GM12875 (cell line): ENCODE results near the gene MOCS2.

Experiments used
- H3K4me3 ChIP-seq: one replicate; pipeline ENCODE4 v1.5.1; 2011; ENCODE audit warnings: low read depth, low read length, control low read depth
- TF ChIP-seq, protein P1 (sequence below): IDR thresholded peaks from 2 replicates; pipeline ENCODE4 v1.5.1; 2011; ENCODE audit warnings: low read depth, mild to moderate bottlenecking, control low read depth, inconsistent platforms, low read length, moderate library complexity, borderline replicate concordance; ENCODE audit not compliant: insufficient read depth

The MOCS2 gene

DNA sequence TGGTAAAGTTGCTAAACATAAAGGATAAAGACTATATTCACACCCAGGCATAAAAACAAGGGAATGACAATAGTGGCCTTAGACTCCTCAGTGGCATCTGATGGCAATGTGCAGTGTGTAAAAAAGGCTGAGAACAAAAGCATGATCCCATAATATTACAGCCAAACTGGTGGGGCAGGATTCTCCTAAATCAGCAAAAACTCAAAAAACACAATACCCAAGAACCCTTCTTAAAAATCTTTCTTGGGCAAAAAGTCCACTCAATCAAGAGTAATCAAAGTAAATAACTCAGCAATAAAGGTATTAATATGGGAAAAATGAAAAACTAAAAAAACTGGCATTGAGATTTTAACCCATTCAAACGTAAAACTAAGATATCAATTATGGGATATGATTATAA is 1.6 kb upstream of the MOCS2 start:
- TF ChIP-seq, protein P1, sequence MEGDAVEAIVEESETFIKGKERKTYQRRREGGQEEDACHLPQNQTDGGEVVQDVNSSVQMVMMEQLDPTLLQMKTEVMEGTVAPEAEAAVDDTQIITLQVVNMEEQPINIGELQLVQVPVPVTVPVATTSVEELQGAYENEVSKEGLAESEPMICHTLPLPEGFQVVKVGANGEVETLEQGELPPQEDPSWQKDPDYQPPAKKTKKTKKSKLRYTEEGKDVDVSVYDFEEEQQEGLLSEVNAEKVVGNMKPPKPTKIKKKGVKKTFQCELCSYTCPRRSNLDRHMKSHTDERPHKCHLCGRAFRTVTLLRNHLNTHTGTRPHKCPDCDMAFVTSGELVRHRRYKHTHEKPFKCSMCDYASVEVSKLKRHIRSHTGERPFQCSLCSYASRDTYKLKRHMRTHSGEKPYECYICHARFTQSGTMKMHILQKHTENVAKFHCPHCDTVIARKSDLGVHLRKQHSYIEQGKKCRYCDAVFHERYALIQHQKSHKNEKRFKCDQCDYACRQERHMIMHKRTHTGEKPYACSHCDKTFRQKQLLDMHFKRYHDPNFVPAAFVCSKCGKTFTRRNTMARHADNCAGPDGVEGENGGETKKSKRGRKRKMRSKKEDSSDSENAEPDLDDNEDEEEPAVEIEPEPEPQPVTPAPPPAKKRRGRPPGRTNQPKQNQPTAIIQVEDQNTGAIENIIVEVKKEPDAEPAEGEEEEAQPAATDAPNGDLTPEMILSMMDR = no peak
- H3K4me3 ChIP-seq = no peak overlapping the region

DNA sequence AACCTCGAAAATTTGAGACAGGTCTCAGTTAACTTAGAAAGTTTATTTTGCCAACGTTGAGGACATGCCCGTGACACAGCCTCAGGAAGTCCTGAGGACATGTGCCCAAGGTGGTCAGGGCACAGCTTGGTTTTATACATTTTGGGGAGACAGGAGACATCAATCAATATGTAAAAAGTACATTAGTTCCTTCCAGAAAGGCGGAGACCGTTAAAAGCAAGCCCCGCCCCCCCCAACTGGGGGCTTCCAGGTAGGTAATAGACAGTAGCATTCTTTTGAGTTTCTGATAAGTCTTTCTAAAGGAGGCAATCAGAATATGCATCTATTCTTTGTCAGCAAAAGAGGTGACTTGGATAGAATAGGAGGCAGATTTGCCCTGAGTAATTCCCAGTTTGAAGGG is 599 bp upstream of the MOCS2 start:
- TF ChIP-seq, protein P1 = no peak
- peak overlapping the region; percentile 78 for H3K4me3 ChIP-seq

DNA sequence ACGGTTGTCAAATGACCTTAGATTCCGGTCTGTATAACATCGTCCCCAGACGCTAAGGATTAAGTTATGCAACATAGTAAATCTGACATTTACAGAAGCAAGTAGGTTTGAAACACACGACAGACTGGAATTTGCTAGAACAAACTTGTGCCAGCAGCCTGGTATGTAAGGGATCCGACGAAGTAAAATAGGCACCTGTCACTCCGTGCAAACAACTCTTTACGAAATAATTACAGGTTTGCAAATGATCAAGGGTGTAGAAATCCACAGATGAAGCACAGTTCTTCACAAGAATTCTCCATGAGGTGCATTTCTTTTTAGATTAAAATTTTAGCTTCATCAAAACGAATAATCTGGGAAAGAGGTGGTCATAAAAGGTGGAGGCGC is 508 bp downstream of the MOCS2 start:
- TF ChIP-seq, protein P1 = no peak

DNA sequence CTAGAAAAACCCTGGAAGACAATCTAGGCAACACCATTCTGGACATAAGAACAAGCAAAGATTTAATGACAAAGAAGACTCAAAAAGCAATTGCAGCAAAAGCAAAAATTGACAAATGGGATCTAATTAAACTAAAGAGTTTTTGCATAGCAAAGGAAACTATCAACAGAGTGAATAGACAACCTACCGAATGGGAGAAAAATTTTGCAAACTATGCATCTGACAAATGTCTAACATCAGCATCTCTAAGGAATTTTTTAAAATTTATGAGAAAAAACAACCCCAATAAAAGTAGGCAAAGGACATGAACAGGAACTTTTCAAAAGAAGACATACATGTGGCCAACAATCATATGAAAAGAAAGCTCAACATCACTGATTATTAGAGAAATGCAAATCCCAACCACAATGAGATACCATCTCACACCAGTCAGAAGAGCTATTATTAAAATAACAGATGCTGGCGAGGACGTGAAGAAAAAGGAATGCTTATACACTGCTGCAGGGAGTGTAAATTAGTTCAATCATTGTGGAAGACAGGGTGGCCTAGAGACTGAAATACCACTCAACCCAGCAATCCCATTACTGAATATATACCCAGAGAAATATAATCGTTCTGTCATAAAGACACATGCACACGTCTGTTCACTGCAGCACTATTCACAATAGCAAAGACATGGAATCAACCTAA is 3.8 kb downstream of the MOCS2 start:
- TF ChIP-seq, protein P1 = no peak
- no peak overlapping the region for H3K4me3 ChIP-seq

More for the DNA sequence above, 508 bp downstream of the MOCS2 start:
- peak overlapping the region; percentile 78 for H3K4me3 ChIP-seq

DNA sequence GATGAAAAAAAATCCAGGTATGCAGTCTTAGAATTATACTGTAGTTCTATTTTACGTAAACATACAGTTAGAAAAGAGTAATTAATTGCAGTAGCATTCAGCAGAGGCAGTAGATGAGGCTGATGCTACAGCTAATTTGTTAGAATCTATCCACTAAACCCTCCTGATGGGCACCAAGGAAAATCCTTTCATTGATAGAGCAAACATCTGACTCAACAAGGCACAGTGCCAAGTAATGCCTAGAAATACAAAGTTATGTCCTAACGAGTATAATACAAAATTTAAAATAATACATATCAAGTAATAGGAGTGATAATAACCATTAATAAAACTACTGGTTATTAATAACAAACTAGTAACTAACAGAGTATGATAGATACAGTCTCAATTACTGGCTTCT is 9.0 kb downstream of the MOCS2 start:
- H3K4me3 ChIP-seq = no peak overlapping the region
- TF ChIP-seq, protein P1 = no peak

DNA sequence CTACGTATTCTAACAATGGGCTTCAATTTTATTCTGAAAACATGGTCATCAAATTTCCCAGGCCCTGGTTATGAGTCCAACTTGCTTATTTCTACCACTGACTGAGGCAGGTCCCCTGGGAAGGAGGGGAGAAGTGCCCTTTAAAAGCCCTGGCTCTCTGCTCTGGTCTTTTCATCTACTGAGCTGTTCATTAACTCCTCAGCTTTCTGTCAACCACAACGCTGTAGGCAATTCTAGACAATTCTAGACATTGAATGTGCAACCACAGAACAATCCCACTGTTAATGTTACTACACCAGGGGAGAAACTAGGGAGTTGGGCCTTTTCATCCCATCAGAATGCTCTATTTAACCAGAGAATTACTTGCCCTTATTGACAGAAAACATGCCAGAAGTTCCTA is 10.0 kb downstream of the MOCS2 start:
- TF ChIP-seq, protein P1 = no peak
- no peak overlapping the region for H3K4me3 ChIP-seq

DNA sequence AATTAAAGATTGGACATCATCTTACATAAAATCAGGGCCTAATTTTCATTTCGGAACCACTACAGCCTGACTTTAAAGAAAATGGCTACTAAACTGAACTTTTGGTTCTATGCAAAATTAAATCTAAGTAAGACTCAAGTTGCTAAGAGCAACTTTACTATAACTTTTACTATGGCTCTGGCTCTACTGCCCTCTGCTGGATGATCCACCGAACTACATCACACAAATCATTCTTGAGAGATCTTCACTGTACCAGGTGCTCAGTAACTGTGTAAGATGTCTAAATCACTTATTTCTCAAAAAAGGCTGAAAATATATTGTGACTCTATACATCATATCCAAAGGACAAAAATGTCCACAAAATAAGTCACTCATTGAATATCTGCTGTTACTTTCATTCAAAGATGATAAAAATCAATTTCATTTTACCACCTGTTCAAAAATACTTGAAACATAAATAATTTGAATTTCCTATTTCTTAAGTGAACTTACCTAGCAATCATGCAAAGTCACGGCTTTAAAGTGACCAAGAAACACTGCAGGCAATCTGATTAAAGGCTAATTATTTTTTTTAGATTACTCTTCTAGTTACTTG is 13.5 kb downstream of the MOCS2 start:
- H3K4me3 ChIP-seq = no peak overlapping the region
- TF ChIP-seq, protein P1 = peak; percentile 64
